ENCODE results near the gene NEK9. TPM values are rescaled to one million over a fixed set of nuclear protein-coding genes. Genes with fewer than 3 reads are reported as not detected.

The NEK9 gene
- total and polyA plus RNA-seq, 2 donors (not counting 1 experiment from before 2014, with no cell fraction given), result 35.1 to 110 TPM

- ChIA-PET POLR2A (no interaction called here), CTCF (interaction anchor here (1.1 to 2.3 kb wide), 2 partner anchors 18 to 22 kb away, joined by 3 to 9 read pairs; no protein-coding TSS in a partner anchor)
- Histone ChIP-seq H2AFZ (ENCODE audit: insufficient read depth, low read depth, low read length, poor library complexity, severe bottlenecking) (no peak overlapping the region), H3K36me3 (replicated peaks in 1 of 2; ENCODE audit: control extremely low read depth in 1 of 2, control insufficient read depth in 1 of 2, extremely low read depth in 1 of 2, insufficient read depth in 2 of 2, low read length in 1 of 2) (no peaks in the 10 kb centered on the region), H4K20me1 (ENCODE audit: control insufficient read depth, insufficient read depth, low read length, poor library complexity, severe bottlenecking) (no peaks in the 10 kb centered on the region), H3K9me3 (ENCODE audit: control extremely low read depth in 1 of 3, control insufficient read depth in 2 of 3, insufficient read depth in 1 of 3, low read length in 2 of 3) (no peaks in the 10 kb centered on the region), H3K4me1 (ENCODE audit: control insufficient read depth in 2 of 2, insufficient read depth in 2 of 2, low read length in 2 of 2) (peaks cover 15 to 28% of the 10 kb centered on the region in 2 donors), H3K4me3 (ENCODE audit: control extremely low read depth in 1 of 5, extremely low read depth in 1 of 5, insufficient read depth in 1 of 5, low read depth in 2 of 5, low read length in 4 of 5) (no peak overlapping the region), H3K27ac (ENCODE audit: low read length in 2 of 2) (no peak overlapping the region), H3K27me3 (replicated peaks in 1 of 4; ENCODE audit: control extremely low read depth in 1 of 4, control insufficient read depth in 3 of 4, insufficient read depth in 4 of 4, low read length in 3 of 4) (no peaks in the 10 kb centered on the region), H3K79me2 (ENCODE audit: control insufficient read depth, insufficient read depth, low read length) (peaks cover 5% of the 10 kb centered on the region), H3K9ac (ENCODE audit: low read length) (no peak overlapping the region), H3K4me2 (replicated peaks; ENCODE audit: low read depth, low read length, poor library complexity, severe bottlenecking) (no peak overlapping the region)
- WGBS (ENCODE audit: insufficient coverage), result 100% methylated on average over 1 of the region's 1 CpG
- no peak for TF ChIP-seq CTCF (IDR thresholded peaks at IDR 0.05)
- TF ChIP-seq EZH2 (IDR thresholded peaks at IDR 0.05; ENCODE audit: borderline replicate concordance, insufficient read depth, low read depth, low read length, poor library complexity, severe bottlenecking), result no peak
- H3K4me3 Mint-ChIP-seq, result no peak overlapping the region
- no peaks in the 10 kb centered on the region for H3K27me3 Mint-ChIP-seq
- DNase-seq (no peak), ATAC-seq (ENCODE audit: low read depth) (no peak)
- intact Hi-C loops (cut with micrococcal nuclease), result loop anchor here (10.0 kb wide), 2 partner anchors 58 to 452 kb away; partner anchors contain the start of genes LTBP2 and NEK9
- H3K27ac Mint-ChIP-seq, result no peak overlapping the region
- peaks cover 24% of the 10 kb centered on the region for H3K4me1 Mint-ChIP-seq
- no peaks in the 10 kb centered on the region for H3K9me3 Mint-ChIP-seq (ENCODE audit: insufficient read depth)
Observed at GRCh38 chr14:75067212-75067611, 59.6 kb downstream of the NEK9 start.

- no CpG with 5 or more reads among the region's 3 CpGs for WGBS (ENCODE audit: insufficient coverage)
- ATAC-seq (ENCODE audit: low read depth), result no peak
- Histone ChIP-seq H3K9me3 (ENCODE audit: control extremely low read depth in 1 of 3, control insufficient read depth in 2 of 3, insufficient read depth in 1 of 3, low read length in 2 of 3) (no peaks in the 10 kb centered on the region), H3K4me3 (ENCODE audit: control extremely low read depth in 1 of 5, extremely low read depth in 1 of 5, insufficient read depth in 1 of 5, low read depth in 2 of 5, low read length in 4 of 5) (no peak overlapping the region), H3K27me3 (replicated peaks in 1 of 4; ENCODE audit: control extremely low read depth in 1 of 4, control insufficient read depth in 3 of 4, insufficient read depth in 4 of 4, low read length in 3 of 4) (no peaks in the 10 kb centered on the region), H3K79me2 (ENCODE audit: control insufficient read depth, insufficient read depth, low read length) (peaks cover 5% of the 10 kb centered on the region), H3K4me1 (ENCODE audit: control insufficient read depth in 2 of 2, insufficient read depth in 2 of 2, low read length in 2 of 2) (peaks cover 15 to 28% of the 10 kb centered on the region in 2 donors), H4K20me1 (ENCODE audit: control insufficient read depth, insufficient read depth, low read length, poor library complexity, severe bottlenecking) (no peaks in the 10 kb centered on the region), H3K36me3 (replicated peaks in 1 of 2; ENCODE audit: control extremely low read depth in 1 of 2, control insufficient read depth in 1 of 2, extremely low read depth in 1 of 2, insufficient read depth in 2 of 2, low read length in 1 of 2) (no peaks in the 10 kb centered on the region), H2AFZ (ENCODE audit: insufficient read depth, low read depth, low read length, poor library complexity, severe bottlenecking) (no peak overlapping the region), H3K27ac (ENCODE audit: low read length in 2 of 2) (no peak overlapping the region), H3K9ac (ENCODE audit: low read length) (no peak overlapping the region), H3K4me2 (replicated peaks; ENCODE audit: low read depth, low read length, poor library complexity, severe bottlenecking) (no peak overlapping the region)
- TF ChIP-seq EZH2 (IDR thresholded peaks at IDR 0.05; ENCODE audit: borderline replicate concordance, insufficient read depth, low read depth, low read length, poor library complexity, severe bottlenecking) (no peak), CTCF (IDR thresholded peaks at IDR 0.05) (no peak)
- intact Hi-C loops (cut with micrococcal nuclease), result loop anchor here (10.0 kb wide), 2 partner anchors 58 to 452 kb away; partner anchors contain the start of genes LTBP2 and NEK9
- ChIA-PET POLR2A (no interaction called here), CTCF (interaction anchor here (1.1 to 3.2 kb wide), 3 partner anchors 18 to 206 kb away, joined by 3 to 9 read pairs (median 9); no protein-coding TSS in a partner anchor)
- Mint-ChIP-seq H3K4me1 (peaks cover 24% of the 10 kb centered on the region), H3K27ac (no peak overlapping the region), H3K9me3 (ENCODE audit: insufficient read depth) (no peaks in the 10 kb centered on the region), H3K27me3 (no peaks in the 10 kb centered on the region), H3K4me3 (no peak overlapping the region)
- no peak for DNase-seq
Observed at GRCh38 chr14:75066691-75067090, 60.2 kb downstream of the NEK9 start.

Data from B cell (primary cell).